Natural killer cell (primary cell): ENCODE data around the gene KCTD16. TPM values are rescaled to one million over a fixed set of nuclear protein-coding genes. Genes with fewer than 3 reads are reported as not detected.

Experiments used
- ATAC-seq, 3 donors: fragments of 150-1000 bp in 2 of 3; fragments of 200-7000 bp in 1 of 3; cut with Tn5 transposase; 1 replicate in 1 of 3; 2 replicates in 2 of 3; pipeline ENCODE4 v1.10.0; 2021; ENCODE audit warnings: mild to moderate bottlenecking in 2 of 3, moderate library complexity in 2 of 3
- DNase-seq, 2 donors: peaks; one replicate each; pipeline versions ENCODE4 v3.0.0 to v3.0.0-alpha.2; 2013 to 2021; ENCODE audit warnings: mixed read lengths in 1 of 2
- H3K27ac ChIP-seq: one replicate; pipeline ENCODE4 v1.5.1; 2013; ENCODE audit warnings: mild to moderate bottlenecking, low read length
- H3K27me3 ChIP-seq: one replicate; pipeline ENCODE4 v1.6.1; 2013; ENCODE audit warnings: low read length; ENCODE audit not compliant: control insufficient read depth, insufficient read depth
- H3K36me3 ChIP-seq: one replicate; pipeline ENCODE4 v1.6.1; 2013; ENCODE audit warnings: low read length; ENCODE audit not compliant: control insufficient read depth, insufficient read depth
- H3K4me1 ChIP-seq: one replicate; pipeline ENCODE4 v1.6.1; 2013; ENCODE audit warnings: low read length; ENCODE audit not compliant: control insufficient read depth, insufficient read depth
- H3K4me3 ChIP-seq: one replicate; pipeline ENCODE4 v1.5.1; 2013; ENCODE audit warnings: low read length
- H3K9me3 ChIP-seq: one replicate; pipeline ENCODE4 v1.6.1; 2013; ENCODE audit warnings: low read length; ENCODE audit not compliant: control insufficient read depth, insufficient read depth
- H3K27ac Mint-ChIP-seq, 2 donors: one replicate each; pipeline ENCODE4 v1.8.0; 2022; ENCODE audit warnings: mild to moderate bottlenecking in 2 of 2, mixed read lengths in 2 of 2, moderate library complexity in 1 of 2
- H3K27me3 Mint-ChIP-seq, 2 donors: one replicate each; pipeline ENCODE4 v1.8.0; 2022; ENCODE audit warnings: low read depth in 2 of 2, mixed read lengths in 2 of 2
- H3K36me3 Mint-ChIP-seq: one replicate; pipeline ENCODE4 v1.8.0; 2022; ENCODE audit warnings: mixed read lengths
- H3K4me1 Mint-ChIP-seq, 2 donors: one replicate each; pipeline ENCODE4 v1.8.0; 2022; ENCODE audit warnings: mixed read lengths in 2 of 2
- H3K4me3 Mint-ChIP-seq: one replicate; pipeline ENCODE4 v1.8.0; 2022; ENCODE audit warnings: mild to moderate bottlenecking, moderate library complexity, mixed read lengths
- H3K9me3 Mint-ChIP-seq, 2 donors: one replicate each; pipeline ENCODE4 v1.8.0; 2022; ENCODE audit warnings: mixed read lengths in 2 of 2
- WGBS: methylation state at CpG from one replicate; pipeline ENCODE4 v1.1.7; 2013; ENCODE audit warnings: missing lambda C conversion rate; ENCODE audit not compliant: insufficient coverage; 5-methylcytosine and 5-hydroxymethylcytosine counted together
- intact Hi-C: fragments of 100-400 bp; cut with micrococcal nuclease; formaldehyde crosslinking; loops from one replicate; pipeline ENCODE4 v1.14.2; 2022
- total RNA-seq, 4 donors: library from RNA; stranded (reverse); fragments of 120-200 nt in 1 of 4; gene quantifications; one replicate each; pipeline versions ENCODE4 v1.2.3 to v1.2.4, GENCODE V29; 2013 to 2022
- TF ChIP-seq, protein P1 (sequence below): fragments of 200-600 bp; IDR thresholded peaks from one replicate; pipeline ENCODE4 v1.8.0; 2022; ENCODE audit warnings: antibody characterized with exemption

The KCTD16 gene
- total RNA-seq, 3 donors from 2014 or later (not counting 1 experiment from before 2014, with no cell fraction given): 0.16 TPM; not detected in 2

DNA sequence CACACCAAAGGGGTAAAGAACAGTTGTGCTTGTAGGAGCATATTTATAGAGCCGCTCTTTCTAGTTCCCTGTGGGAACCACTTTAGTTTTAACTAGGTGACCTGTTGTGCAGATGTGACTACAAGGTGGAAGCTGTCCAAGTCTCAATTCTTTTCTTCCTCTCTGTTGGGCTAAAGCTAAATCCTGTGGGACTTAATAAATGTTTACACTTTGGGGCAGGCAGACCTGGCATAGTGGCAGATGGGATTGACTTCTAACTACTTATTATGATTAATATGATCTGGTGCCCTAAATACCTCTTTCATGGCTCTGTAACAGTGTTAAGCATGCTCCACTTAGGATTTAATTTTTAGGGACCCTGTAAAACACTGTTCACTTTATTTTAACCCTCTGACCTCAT is 265.3 kb downstream of the KCTD16 start:
- no peak overlapping the region for H3K4me3 ChIP-seq
- no peak overlapping the region for H3K27ac Mint-ChIP-seq
- no peak for ATAC-seq
- DNase-seq: no peak
- intact Hi-C loops: no loop called here
- no peaks in the 10 kb centered on the region for H3K27me3 Mint-ChIP-seq
- WGBS: 100% methylated on average over 1 of the region's 1 CpG
- H3K4me3 Mint-ChIP-seq: no peak overlapping the region
- H3K36me3 Mint-ChIP-seq: no peaks in the 10 kb centered on the region
- H3K27ac ChIP-seq: no peak overlapping the region
- H3K9me3 Mint-ChIP-seq: peaks cover 11 to 13% of the 10 kb centered on the region in 2 donors
- no peaks in the 10 kb centered on the region for H3K4me1 ChIP-seq
- H3K4me1 Mint-ChIP-seq: no peaks in the 10 kb centered on the region
- no peaks in the 10 kb centered on the region for H3K36me3 ChIP-seq
- no peaks in the 10 kb centered on the region for H3K27me3 ChIP-seq
- TF ChIP-seq, protein P1, sequence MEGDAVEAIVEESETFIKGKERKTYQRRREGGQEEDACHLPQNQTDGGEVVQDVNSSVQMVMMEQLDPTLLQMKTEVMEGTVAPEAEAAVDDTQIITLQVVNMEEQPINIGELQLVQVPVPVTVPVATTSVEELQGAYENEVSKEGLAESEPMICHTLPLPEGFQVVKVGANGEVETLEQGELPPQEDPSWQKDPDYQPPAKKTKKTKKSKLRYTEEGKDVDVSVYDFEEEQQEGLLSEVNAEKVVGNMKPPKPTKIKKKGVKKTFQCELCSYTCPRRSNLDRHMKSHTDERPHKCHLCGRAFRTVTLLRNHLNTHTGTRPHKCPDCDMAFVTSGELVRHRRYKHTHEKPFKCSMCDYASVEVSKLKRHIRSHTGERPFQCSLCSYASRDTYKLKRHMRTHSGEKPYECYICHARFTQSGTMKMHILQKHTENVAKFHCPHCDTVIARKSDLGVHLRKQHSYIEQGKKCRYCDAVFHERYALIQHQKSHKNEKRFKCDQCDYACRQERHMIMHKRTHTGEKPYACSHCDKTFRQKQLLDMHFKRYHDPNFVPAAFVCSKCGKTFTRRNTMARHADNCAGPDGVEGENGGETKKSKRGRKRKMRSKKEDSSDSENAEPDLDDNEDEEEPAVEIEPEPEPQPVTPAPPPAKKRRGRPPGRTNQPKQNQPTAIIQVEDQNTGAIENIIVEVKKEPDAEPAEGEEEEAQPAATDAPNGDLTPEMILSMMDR: no peak
- H3K9me3 ChIP-seq: no peaks in the 10 kb centered on the region

DNA sequence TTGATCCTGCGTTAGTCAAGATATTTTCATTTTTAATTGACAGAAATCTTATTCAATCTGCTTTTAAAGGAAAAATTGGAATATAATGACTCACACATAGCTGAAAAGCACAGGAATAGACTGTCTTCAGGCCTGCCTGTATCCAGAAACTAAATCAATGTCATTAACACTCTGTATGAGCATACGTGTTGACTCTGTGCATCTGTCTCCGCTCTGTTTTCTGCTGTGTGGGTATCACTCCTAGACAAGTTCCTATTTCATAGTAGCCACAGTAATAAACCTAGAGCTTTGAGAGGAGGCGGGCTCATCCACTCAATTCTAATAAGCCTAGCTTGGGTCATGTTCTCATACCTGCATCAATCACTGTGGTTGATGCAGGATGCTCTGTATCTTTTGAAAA is 267.6 kb downstream of the KCTD16 start:
- no peaks in the 10 kb centered on the region for H3K9me3 ChIP-seq
- no peaks in the 10 kb centered on the region for H3K36me3 ChIP-seq
- H3K4me3 ChIP-seq: no peak overlapping the region
- Mint-ChIP-seq H3K36me3 (no peaks in the 10 kb centered on the region), H3K4me1 (no peaks in the 10 kb centered on the region), H3K27me3 (no peaks in the 10 kb centered on the region), H3K9me3 (peaks cover 17 to 19% of the 10 kb centered on the region in 2 donors), H3K4me3 (no peak overlapping the region), H3K27ac (no peak overlapping the region)
- TF ChIP-seq, protein P1: no peak
- H3K4me1 ChIP-seq: no peaks in the 10 kb centered on the region
- DNase-seq (no peak), ATAC-seq (no peak)
- no peaks in the 10 kb centered on the region for H3K27me3 ChIP-seq
- 81% methylated on average over 3 of the region's 4 CpGs for WGBS
- no peak overlapping the region for H3K27ac ChIP-seq
- intact Hi-C loops: no loop called here

DNA sequence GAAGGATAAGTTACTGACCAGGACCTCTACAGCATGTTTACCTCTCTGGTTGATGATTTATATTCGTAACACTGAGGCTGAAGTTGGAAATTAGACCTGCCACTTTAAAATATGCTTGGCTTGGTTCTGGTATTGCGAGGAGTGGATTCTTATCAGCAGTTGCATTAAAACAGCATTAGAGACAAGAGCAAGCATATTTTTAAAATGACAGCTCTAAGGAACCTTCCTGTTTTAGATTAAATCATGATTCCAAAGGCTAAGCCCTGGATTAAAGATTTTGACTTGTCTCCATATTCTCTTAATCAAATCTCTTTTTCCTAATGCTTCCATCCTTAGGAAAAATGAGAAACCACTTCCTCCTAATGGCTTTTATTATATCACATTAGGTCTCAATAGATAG is 277.8 kb downstream of the KCTD16 start:
- Mint-ChIP-seq H3K4me1 (no peaks in the 10 kb centered on the region), H3K36me3 (no peaks in the 10 kb centered on the region), H3K9me3 (peaks cover 9 to 20% of the 10 kb centered on the region in 2 donors), H3K27me3 (no peaks in the 10 kb centered on the region), H3K4me3 (no peak overlapping the region), H3K27ac (no peak overlapping the region)
- 78% methylated on average over 2 of the region's 2 CpGs for WGBS
- TF ChIP-seq, protein P1: no peak
- Histone ChIP-seq H3K27me3 (no peaks in the 10 kb centered on the region), H3K4me1 (no peaks in the 10 kb centered on the region), H3K4me3 (no peak overlapping the region), H3K36me3 (no peaks in the 10 kb centered on the region), H3K27ac (no peak overlapping the region), H3K9me3 (no peaks in the 10 kb centered on the region)
- no peak for ATAC-seq
- intact Hi-C loops: no loop called here
- DNase-seq: no peak

DNA sequence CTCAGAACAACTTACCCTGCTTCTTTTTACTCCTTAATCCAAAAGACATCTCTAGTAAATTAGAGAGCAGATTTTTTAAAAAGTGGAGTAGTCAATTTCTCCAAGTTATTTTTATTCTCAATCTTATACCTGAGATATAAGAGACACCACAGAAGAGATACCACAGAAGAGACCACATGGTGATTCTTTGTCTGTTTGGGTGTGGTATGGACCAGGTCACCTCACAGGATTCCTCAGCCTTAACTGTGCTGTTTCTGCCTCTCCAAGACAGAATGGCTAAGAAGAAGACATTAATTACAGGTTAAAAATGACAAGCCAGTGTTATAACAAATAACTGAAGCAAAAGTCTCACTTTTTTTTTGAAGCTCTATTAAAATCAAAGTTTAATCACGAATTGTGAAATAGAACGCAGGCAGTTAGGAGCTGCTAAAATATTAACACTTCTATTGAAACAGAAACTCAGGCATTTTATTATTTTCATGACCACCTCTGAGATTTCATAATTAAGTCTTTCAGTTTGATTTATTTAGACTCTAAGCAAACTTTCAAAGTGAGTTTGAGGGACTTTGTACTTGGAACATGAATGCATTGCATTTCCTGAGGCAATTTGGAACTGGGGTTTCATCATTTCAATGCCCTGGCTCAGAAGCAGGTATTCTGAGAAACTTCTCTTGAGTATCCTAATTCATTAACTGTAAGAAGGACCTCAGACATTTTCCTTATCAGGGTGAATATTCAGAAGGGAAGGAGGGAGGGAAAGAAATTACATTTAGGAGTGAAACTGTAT is 280.7 kb downstream of the KCTD16 start:
- Histone ChIP-seq H3K9me3 (no peaks in the 10 kb centered on the region), H3K27me3 (no peaks in the 10 kb centered on the region), H3K27ac (no peak overlapping the region), H3K36me3 (no peaks in the 10 kb centered on the region), H3K4me1 (no peaks in the 10 kb centered on the region), H3K4me3 (no peak overlapping the region)
- intact Hi-C loops: no loop called here
- Mint-ChIP-seq H3K27me3 (no peaks in the 10 kb centered on the region), H3K9me3 (peaks cover 4 to 5% of the 10 kb centered on the region in 2 donors), H3K4me3 (no peak overlapping the region), H3K4me1 (no peaks in the 10 kb centered on the region), H3K27ac (no peak overlapping the region), H3K36me3 (no peaks in the 10 kb centered on the region)
- ATAC-seq (no peak), DNase-seq (no peak)
- 88% methylated on average over 2 of the region's 2 CpGs for WGBS
- TF ChIP-seq, protein P1: no peak
